ENCODE results near the gene DENND4A. TPM values are rescaled to one million over a fixed set of nuclear protein-coding genes. Genes with fewer than 3 reads are reported as not detected.

The DENND4A gene
- total and polyA plus RNA-seq, 2 of the 4 experiments (the other 2 are of a cell fraction): 4.1 to 17.7 TPM

DNA sequence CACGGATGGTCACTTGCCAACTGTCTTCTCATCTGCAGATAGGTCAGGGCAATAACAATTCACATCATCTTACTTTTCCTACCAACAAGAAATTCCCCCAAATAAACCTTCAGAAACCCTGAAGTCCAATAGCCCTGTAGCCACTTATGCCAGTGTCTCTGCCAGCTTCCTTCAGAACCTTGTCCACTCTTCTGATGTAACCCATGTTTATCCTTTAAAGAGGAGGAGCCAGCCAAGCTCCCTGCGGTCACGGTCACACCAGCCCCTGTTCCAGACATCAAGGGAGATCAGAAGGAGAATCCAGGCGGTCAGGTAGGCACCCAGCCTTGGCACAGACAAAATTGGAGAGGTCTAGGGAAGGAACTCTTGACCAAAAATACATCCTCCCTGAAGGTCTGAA is 146.7 kb downstream of the DENND4A start:
- H3K79me1 ChIP-seq (ENCODE audit: low read depth in 1 of 2, low read length in 2 of 2): no peaks in the 10 kb centered on the region
- DNase-seq (no peak), ATAC-seq (ENCODE audit: low read depth) (no peak)
- H3K4ac ChIP-seq (ENCODE audit: low read depth, low read length): no peak overlapping the region
- H4K91ac ChIP-seq (ENCODE audit: insufficient read depth, low read depth, low read length): no peak overlapping the region
- H3K9me3 ChIP-seq (ENCODE audit: control insufficient read depth, insufficient read depth, low read length): no peaks in the 10 kb centered on the region
- no CpG with 5 or more reads among the region's 4 CpGs for WGBS, 2 experiments (ENCODE audit: extremely low coverage in 2 of 2, insufficient read length in 1 of 2)
- no peak overlapping the region for H3K18ac ChIP-seq (ENCODE audit: low read depth, low read length)
- no peak overlapping the region for H3K9ac ChIP-seq (ENCODE audit: low read depth, low read length)
- no peak overlapping the region for H2BK20ac ChIP-seq (ENCODE audit: low read depth, low read length)
- no TSS peak for BruUV-seq (replicated peaks)
- peaks cover 1% of the 10 kb centered on the region; the same call in 1 of the 2 replicates for H3K36me3 ChIP-seq (ENCODE audit: control insufficient read depth, insufficient read depth, low read length)
- H4K20me1 ChIP-seq (ENCODE audit: insufficient read depth, low read length): no peaks in the 10 kb centered on the region
- H3K4me1 ChIP-seq (ENCODE audit: control insufficient read depth, insufficient read depth, low read length): peaks cover 8% of the 10 kb centered on the region
- H3K9me1 ChIP-seq (ENCODE audit: insufficient read depth, low read length): no peaks in the 10 kb centered on the region; the same call in 1 of the 2 replicates
- H3K23ac ChIP-seq (ENCODE audit: low read depth, low read length): no peak overlapping the region
- no peak overlapping the region for H2BK15ac ChIP-seq (ENCODE audit: low read depth, low read length)
- no peak overlapping the region for H4K8ac ChIP-seq (ENCODE audit: low read depth in 2 of 2, low read length in 2 of 2)
- H3K14ac ChIP-seq (replicated peaks; ENCODE audit: low read depth, low read length): no peak overlapping the region
- ChIA-PET CTCF (interaction anchor here (1.2 kb wide), 1 partner anchor 12 kb away, joined by 3 read pairs; no protein-coding TSS in a partner anchor), POLR2A (ENCODE audit: unreplicated experiment) (no interaction called here)
- intact Hi-C loops (cut with micrococcal nuclease): no loop called here
- H3K27ac ChIP-seq (ENCODE audit: insufficient read depth, low read length): no peak overlapping the region
- in situ Hi-C loops (cut with MboI; ENCODE audit: low sequenced_read_pairs): loop anchor here (5.0 kb wide), 1 partner anchor 212 kb away; no protein-coding TSS in a partner anchor
- H2AK5ac ChIP-seq (ENCODE audit: low read depth, low read length): no peak overlapping the region
- H2BK120ac ChIP-seq (ENCODE audit: low read depth, low read length): no peak overlapping the region
- no peak overlapping the region for H2BK5ac ChIP-seq (ENCODE audit: low read depth, low read length, poor library complexity, severe bottlenecking)
- TF ChIP-seq CEBPB (IDR thresholded peaks at IDR 0.05; ENCODE audit: low read depth, low read length) (no peak), MAFK (IDR thresholded peaks at IDR 0.05; ENCODE audit: low read depth, low read length) (no peak), POLR2A (IDR thresholded peaks at IDR 0.05; ENCODE audit: low read depth, low read length) (no peak), MXI1 (IDR thresholded peaks at IDR 0.05; ENCODE audit: borderline replicate concordance, low read depth, low read length) (no peak), NFE2L2 (IDR thresholded peaks at IDR 0.05; ENCODE audit: low read depth, low read length) (no peak), MAZ (IDR thresholded peaks at IDR 0.05; ENCODE audit: borderline replicate concordance, low read depth, low read length) (no peak), SMC3 (IDR thresholded peaks at IDR 0.05; ENCODE audit: low read depth, low read length) (no peak), FOS (IDR thresholded peaks at IDR 0.05; ENCODE audit: low read depth, low read length) (no peak), CHD1 (IDR thresholded peaks at IDR 0.05; ENCODE audit: low read depth, low read length) (no peak), RFX5 (IDR thresholded peaks at IDR 0.05; ENCODE audit: low read depth, low read length) (no peak), RCOR1 (IDR thresholded peaks at IDR 0.05; ENCODE audit: insufficient replicate concordance, low read length) (no peak), BHLHE40 (IDR thresholded peaks at IDR 0.05; ENCODE audit: low read depth, low read length) (no peak), RAD21 (IDR thresholded peaks at IDR 0.05; ENCODE audit: low read length) (no peak)
- TF ChIP-seq, protein P1, sequence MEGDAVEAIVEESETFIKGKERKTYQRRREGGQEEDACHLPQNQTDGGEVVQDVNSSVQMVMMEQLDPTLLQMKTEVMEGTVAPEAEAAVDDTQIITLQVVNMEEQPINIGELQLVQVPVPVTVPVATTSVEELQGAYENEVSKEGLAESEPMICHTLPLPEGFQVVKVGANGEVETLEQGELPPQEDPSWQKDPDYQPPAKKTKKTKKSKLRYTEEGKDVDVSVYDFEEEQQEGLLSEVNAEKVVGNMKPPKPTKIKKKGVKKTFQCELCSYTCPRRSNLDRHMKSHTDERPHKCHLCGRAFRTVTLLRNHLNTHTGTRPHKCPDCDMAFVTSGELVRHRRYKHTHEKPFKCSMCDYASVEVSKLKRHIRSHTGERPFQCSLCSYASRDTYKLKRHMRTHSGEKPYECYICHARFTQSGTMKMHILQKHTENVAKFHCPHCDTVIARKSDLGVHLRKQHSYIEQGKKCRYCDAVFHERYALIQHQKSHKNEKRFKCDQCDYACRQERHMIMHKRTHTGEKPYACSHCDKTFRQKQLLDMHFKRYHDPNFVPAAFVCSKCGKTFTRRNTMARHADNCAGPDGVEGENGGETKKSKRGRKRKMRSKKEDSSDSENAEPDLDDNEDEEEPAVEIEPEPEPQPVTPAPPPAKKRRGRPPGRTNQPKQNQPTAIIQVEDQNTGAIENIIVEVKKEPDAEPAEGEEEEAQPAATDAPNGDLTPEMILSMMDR (conservative IDR thresholded peaks at IDR 0.05; ENCODE audit: low read depth, low read length): no peak
- TF ChIP-seq, protein P2, sequence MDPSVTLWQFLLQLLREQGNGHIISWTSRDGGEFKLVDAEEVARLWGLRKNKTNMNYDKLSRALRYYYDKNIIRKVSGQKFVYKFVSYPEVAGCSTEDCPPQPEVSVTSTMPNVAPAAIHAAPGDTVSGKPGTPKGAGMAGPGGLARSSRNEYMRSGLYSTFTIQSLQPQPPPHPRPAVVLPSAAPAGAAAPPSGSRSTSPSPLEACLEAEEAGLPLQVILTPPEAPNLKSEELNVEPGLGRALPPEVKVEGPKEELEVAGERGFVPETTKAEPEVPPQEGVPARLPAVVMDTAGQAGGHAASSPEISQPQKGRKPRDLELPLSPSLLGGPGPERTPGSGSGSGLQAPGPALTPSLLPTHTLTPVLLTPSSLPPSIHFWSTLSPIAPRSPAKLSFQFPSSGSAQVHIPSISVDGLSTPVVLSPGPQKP (IDR thresholded peaks at IDR 0.05; ENCODE audit: borderline replicate concordance, low read depth, low read length): no peak
- TF ChIP-seq, protein P3, sequence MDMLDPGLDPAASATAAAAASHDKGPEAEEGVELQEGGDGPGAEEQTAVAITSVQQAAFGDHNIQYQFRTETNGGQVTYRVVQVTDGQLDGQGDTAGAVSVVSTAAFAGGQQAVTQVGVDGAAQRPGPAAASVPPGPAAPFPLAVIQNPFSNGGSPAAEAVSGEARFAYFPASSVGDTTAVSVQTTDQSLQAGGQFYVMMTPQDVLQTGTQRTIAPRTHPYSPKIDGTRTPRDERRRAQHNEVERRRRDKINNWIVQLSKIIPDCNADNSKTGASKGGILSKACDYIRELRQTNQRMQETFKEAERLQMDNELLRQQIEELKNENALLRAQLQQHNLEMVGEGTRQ (IDR thresholded peaks at IDR 0.05; ENCODE audit: low read depth, low read length): no peak
- no peak overlapping the region for H3K4me2 ChIP-seq (ENCODE audit: low read depth, low read length)
- H4K5ac ChIP-seq (ENCODE audit: low read depth, low read length): no peak overlapping the region
- no peak overlapping the region for H3K4me3 ChIP-seq (ENCODE audit: insufficient read depth, low read depth, low read length)
- H3K27me3 ChIP-seq (ENCODE audit: control insufficient read depth, insufficient read depth, low read length): no peaks in the 10 kb centered on the region
- no peak overlapping the region for H3K56ac ChIP-seq (ENCODE audit: extremely low read depth, insufficient read depth, low read length)
- H2AFZ ChIP-seq (replicated peaks; ENCODE audit: low read length, poor library complexity): no peak overlapping the region
- dilution Hi-C loops (cut with HindIII; ENCODE audit: low sequenced_read_pairs, unreplicated experiment): no loop called here
- no peak overlapping the region for H2AK9ac ChIP-seq (replicated peaks; ENCODE audit: low read depth, low read length, poor library complexity)
